ENCODE data around the gene EML5. TPM values are rescaled to one million over a fixed set of nuclear protein-coding genes. Genes with fewer than 3 reads are reported as not detected.

The EML5 gene
- total RNA-seq (ENCODE audit: low replicate concordance) = 0.70 TPM in 1 of 2 replicates, not detected in the other

DNA sequence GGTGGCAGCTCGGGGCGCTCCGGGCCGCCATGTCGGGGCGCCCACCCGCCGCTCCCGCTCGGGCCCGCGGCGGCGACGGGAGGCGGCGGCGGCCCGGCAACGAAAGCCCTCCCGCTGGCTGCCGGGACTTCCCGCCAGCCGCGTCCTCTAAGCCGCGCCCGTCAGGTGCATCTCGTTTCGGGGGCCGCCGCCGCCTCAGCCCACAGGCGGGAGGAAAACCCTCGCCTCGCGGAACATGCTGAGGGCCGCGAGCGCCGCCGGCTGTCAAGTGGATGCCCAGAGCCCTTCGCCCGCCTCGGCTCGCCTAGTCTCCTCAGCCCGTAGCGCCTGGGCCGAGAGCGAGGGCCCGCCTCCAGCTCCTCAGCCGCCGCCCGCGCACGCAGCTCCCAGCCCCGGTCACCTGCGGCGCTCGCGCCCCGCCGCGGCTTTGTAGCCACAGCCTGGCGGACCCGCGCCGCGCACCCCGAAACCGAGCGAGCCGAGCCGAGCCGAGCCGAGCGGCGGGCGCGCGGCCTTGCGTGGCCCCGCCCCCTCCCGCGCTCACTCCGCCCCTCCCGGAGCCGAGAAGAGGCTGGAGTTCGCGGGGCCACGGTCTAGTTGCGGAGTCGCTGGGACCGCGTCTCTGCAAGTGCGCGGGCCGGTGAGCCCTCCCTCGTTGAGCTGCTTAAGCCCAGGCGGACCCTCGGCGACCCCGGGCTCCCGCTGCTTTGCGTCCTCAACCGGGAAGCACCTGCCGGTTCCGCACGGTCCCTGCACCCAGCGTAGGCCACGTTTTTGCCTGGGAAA lies at the start of gene EML5:
Gene EML5 (minus strand): TSS at position 481 of the 786 bp plus-strand sequence. CDS start 450 bp downstream, at position 31.

DNA sequence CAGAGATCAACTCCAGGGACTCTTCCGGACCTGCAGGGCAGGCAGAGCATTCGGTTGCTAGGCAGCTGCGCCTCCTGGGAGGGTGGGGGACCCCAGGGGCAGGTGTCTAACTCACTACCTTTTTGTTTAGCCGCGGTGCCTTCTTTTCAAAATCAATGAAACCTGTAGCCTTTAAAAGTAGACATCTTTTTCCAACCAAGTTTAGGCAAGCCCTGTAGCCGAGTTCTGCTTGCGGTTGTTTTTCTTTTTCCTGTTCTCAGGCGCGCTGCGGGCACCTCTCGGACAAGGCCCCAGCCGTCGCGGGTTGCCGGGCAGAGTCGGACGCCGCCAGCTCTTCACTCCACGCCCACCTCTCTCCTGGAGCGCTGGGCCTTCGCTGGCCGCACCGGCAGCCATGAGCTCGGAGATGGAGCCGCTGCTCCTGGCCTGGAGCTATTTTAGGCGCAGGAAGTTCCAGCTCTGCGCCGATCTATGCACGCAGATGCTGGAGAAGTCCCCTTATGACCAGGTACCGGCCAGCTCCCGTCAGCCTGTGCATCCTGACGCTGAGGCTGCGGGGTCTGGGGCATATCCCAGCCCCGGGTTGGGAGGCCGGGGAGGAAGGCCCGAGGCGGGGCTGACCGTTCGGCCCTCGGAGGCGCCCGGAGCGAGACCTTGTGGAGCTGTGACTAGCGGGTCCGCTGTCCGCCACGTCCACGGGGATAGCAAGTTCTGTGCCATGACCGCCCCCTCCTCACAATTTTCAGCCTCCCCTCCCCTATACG lies 31.7 kb upstream of the EML5 start, which contains the start of gene TTC8:
Gene TTC8 (plus strand): TSS at position 338 of the 764 bp plus-strand sequence. CDS start 57 bp downstream, at position 395.

DNA sequence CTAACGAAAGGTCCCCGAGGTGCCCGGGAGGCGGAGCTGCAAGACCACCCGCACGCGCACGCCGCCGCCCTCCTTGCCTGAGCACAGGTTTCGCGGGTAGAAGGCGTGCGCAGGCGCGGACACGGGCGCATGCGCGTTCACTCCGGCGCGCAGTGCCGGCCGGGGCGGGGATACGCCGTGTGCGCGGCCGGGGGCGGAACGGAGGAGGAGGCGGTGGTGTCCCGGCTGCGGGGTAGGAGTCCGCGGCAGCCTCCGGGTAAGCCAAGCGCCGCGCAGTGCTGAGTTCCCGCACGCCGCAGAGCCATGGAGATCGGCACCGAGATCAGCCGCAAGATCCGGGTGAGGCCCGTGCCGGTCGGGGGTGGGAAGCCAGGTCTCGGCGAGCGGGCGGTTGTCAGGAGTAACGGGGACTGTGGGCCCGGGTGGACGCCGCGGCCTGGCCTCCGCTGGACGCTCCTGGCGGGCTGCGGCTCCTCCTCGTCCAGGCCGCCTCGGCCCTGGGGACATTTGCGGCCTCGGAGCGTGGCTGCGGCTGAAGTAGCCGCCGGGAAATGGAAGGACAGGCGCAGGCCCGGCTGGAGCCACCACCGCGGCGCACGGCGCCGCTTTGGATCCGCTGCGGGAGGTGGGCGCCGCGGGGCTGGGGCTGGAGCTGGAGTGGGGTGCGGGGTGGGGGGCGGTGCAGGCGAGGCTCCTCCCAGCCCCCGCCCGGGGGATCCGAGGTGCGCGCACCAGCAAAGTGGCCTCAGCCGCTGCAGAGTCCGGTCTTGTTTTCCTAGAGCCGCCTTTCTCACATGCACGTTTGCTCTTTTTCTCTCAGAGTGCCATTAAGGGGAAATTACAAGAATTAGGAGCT lies 229.7 kb downstream of the EML5 start, which contains the start of gene ZC3H14:
Gene ZC3H14 (plus strand): TSS at position 207 of the 856 bp plus-strand sequence. CDS start 97 bp downstream, at position 304.

Other genes with a start within 250 kb of the EML5 start
- 6.8 and 8.0 TPM in 2 replicates for gene PTPN21, start 237.9 kb downstream of the EML5 start, total RNA-seq (ENCODE audit: low replicate concordance)
- 36.4 and 42.9 TPM in 2 replicates for gene ZC3H14, start 229.9 kb downstream of the EML5 start, total RNA-seq (ENCODE audit: low replicate concordance)
- 16.6 and 25.4 TPM in 2 replicates for gene TTC8, start 31.7 kb upstream of the EML5 start, total RNA-seq (ENCODE audit: low replicate concordance)

All from smooth muscle cell of the coronary artery (primary cell).